Keratinocyte (primary cell): Measurements from ENCODE around the gene BCHE.

ENCODE experiments used
- CTCF ChIP-seq, 3 experiments: IDR thresholded peaks in 1 of 3; conservative IDR thresholded peaks in 1 of 3; optimal IDR thresholded peaks in 1 of 3; 2 replicates in 2 of 3; 3 replicates in 1 of 3; pipeline versions ENCODE3 to v1.5.1; 2011; ENCODE audit warnings: low read length in 3 of 3, mild to moderate bottlenecking in 3 of 3, moderate library complexity in 2 of 3, control low read depth in 1 of 3, inconsistent platforms in 1 of 3; ENCODE audit not compliant: insufficient read depth in 2 of 3; ENCODE audit errors: extremely low read depth in 1 of 3
- EZH2 ChIP-seq: IDR thresholded peaks from one replicate; pipeline ENCODE4 v1.6.1; 2012; ENCODE audit warnings: inconsistent platforms, mild to moderate bottlenecking, low read length, moderate library complexity

DNA sequence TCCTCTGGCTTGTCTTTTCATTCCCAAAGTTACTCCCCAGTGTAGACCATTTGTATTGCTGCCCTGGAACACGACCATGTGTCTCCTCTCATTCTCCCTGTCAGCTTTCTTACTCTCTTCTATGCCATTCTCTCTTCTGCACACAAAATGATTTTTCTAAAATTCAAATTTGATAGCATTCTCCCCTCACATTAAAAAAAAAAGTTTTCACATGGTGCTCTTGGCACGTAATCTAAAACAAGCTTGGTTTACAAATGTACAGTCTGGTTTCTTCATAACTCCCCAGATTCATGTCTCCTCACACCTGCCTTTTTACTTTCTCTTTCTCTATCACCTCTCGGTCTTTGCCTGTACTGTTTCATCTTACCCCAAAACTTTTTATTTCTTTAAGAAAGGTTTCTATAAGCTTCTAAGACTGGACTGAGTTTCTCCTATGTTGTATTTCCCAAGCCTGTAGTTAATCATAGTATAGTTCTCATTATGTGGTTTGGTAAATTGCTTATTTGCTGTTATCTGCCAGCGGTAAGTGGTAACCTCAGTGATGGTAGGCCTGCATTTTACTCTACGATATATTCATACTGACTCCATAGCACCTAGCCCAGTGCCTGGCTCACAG, 31.2 kb downstream of the BCHE start:
- no peak for TF ChIP-seq CTCF (optimal IDR thresholded peaks at IDR 0.05 in 1 of 3, IDR thresholded peaks at IDR 0.05 in 1 of 3, conservative IDR thresholded peaks at IDR 0.05 in 1 of 3; ENCODE audit: extremely low read depth in 1 of 3, insufficient read depth in 2 of 3, low read length in 3 of 3)
- no peak for TF ChIP-seq EZH2
